BLaER1 treated with 17β-estradiol and CSF1 and Interleukin-3, amounts not matched to agents 10 nM and 100 nM (cell line): ENCODE data around the gene ORMDL1.
A peak's percentile ranks its signal among the peaks of the same experiment; 100 is the strongest.

Experiments used
- H3K27ac ChIP-seq, 11 experiments: shearing (Covaris generic); formaldehyde crosslinking; 2 replicates each; pipeline ENCODE4 v1.8.1; 2022
- H3K27me3 ChIP-seq, 11 experiments: shearing (Covaris generic); formaldehyde crosslinking; 2 replicates each; pipeline ENCODE4 v1.8.1; 2022
- H3K36me3 ChIP-seq, 11 experiments: shearing (Covaris generic); formaldehyde crosslinking; 2 replicates each; pipeline ENCODE4 v1.8.1; 2022
- H3K4me1 ChIP-seq, 10 experiments: shearing (Covaris generic); formaldehyde crosslinking; 2 replicates each; pipeline ENCODE4 v1.8.1; 2022
- H3K4me2 ChIP-seq, 11 experiments: shearing (Covaris generic); formaldehyde crosslinking; 2 replicates each; pipeline ENCODE4 v1.8.1; 2022
- H3K4me3 ChIP-seq, 10 experiments: shearing (Covaris generic); formaldehyde crosslinking; 2 replicates each; pipeline ENCODE4 v1.8.1; 2022
- H3K9ac ChIP-seq, 11 experiments: shearing (Covaris generic); formaldehyde crosslinking; 2 replicates each; pipeline ENCODE4 v1.8.1; 2022
- H3K9me3 ChIP-seq, 11 experiments: shearing (Covaris generic); formaldehyde crosslinking; replicated peaks in 1 of 11; 2 replicates each; pipeline ENCODE4 v1.8.1; 2022
- H4K20me1 ChIP-seq, 11 experiments: shearing (Covaris generic); formaldehyde crosslinking; 2 replicates each; pipeline ENCODE4 v1.8.1; 2022
- Cebpa-rat ChIP-seq, 11 experiments: shearing (Covaris generic); IDR thresholded peaks; 2 replicates each; pipeline ENCODE4 v1.8.1; 2022

Gene ORMDL1

GRCh38 chr2:189791338-189792042 is 7.4 kb upstream of the ORMDL1 start:
- H3K27me3 ChIP-seq, result no peaks in the 10 kb centered on the region
- no peak overlapping the region for H3K4me3 ChIP-seq
- no peaks in the 10 kb centered on the region for H3K4me1 ChIP-seq
- H3K27ac ChIP-seq, result no peak overlapping the region
- peaks cover 42 to 100% (median 78%) of the 10 kb centered on the region in 11 experiments for H3K36me3 ChIP-seq
- H3K4me2 ChIP-seq, result no peak overlapping the region
- TF ChIP-seq Cebpa-rat (IDR thresholded peaks at IDR 0.05), result no peak
- no peaks in the 10 kb centered on the region for H3K9me3 ChIP-seq
- 0 out of 22 replicates have a peak, but pooled peaks cover 0 to 3% (median 0%) of the 10 kb centered on the region in 11 experiments for H4K20me1 ChIP-seq
- H3K9ac ChIP-seq, result no peak overlapping the region

DNA sequence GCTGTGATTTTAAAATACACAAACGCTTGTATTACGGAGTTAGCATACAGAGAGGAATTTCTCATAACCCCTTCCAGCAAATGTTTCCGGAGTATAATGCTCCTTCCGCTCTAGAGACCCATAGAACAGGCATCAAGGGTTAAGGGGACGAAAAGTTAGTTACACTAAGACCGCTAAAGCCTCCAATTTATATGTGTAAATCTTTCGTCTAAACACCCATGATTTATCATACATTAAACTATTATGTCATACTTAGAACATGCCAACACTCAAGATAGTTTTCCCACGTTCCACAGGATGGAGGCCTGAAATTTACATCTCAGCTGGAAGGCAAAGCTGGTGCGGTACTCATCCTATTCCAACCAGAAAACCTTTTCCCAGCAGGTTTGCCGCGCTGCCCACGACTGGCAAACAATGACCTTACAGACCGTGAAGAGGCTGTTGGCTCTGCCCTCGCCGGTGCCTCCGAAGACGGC is 650 bp downstream of the ORMDL1 start:
- TF ChIP-seq Cebpa-rat (IDR thresholded peaks at IDR 0.05), result no peak
- Histone ChIP-seq H3K27ac (peak overlapping the region; percentile 87 to 96 (median 91)), H3K9ac (peak overlapping the region; percentile 89 to 96 (median 92)), H3K27me3 (no peaks in the 10 kb centered on the region), H3K9me3 (no peaks in the 10 kb centered on the region), H3K4me2 (peak overlapping the region; percentile 69 to 96 (median 85)), H4K20me1 (peaks cover 0 to 37% (median 8%) of the 10 kb centered on the region in 11 experiments; a peak in 8 of 22 replicates), H3K4me1 (peaks cover 20 to 42% (median 27%) of the 10 kb centered on the region in 10 experiments), H3K4me3 (peak overlapping the region; percentile 67 to 86 (median 80)), H3K36me3 (peaks cover 34 to 70% (median 55%) of the 10 kb centered on the region in 11 experiments)

DNA sequence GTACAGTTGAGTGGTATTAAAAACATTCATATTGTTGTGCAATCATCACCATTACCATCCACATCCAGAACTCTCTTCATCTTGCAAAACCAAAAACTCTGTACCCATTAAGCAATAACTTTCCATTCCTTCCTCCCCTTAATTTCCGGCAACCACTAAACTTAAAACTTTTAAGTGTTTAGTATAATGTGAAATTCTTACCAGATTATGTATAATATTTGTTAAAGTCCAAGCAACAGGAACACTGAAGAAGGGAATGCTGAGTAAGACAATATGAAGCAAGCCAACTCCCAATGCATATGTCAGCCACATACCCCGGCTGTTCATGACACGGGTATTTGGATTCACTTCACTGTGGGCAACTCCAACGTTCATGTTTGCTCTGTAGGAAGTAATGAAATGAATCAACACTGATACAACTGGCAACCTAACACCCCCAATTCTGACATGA is 1.9 kb downstream of the ORMDL1 start:
- H3K27ac ChIP-seq, result peak overlapping the region in 7 of 11 experiments; percentile 89 to 94 (median 91); a peak in 7 of 22 replicates

GRCh38 chr2:189772212-189772611 is 11.9 kb downstream of the ORMDL1 start:
- H3K9ac ChIP-seq, result no peak overlapping the region
- TF ChIP-seq Cebpa-rat (IDR thresholded peaks at IDR 0.05), result no peak
- no peak overlapping the region for H3K4me3 ChIP-seq
- H3K27me3 ChIP-seq, result no peaks in the 10 kb centered on the region
- no peaks in the 10 kb centered on the region for H3K9me3 ChIP-seq
- H3K36me3 ChIP-seq, result peaks cover 82 to 100% (median 91%) of the 10 kb centered on the region in 11 experiments
- H4K20me1 ChIP-seq, result peaks cover 0 to 18% (median 4%) of the 10 kb centered on the region in 11 experiments; a peak in 5 of 22 replicates
- no peak overlapping the region for H3K27ac ChIP-seq
- H3K4me2 ChIP-seq, result no peak overlapping the region
- H3K4me1 ChIP-seq, result peaks cover 0 to 17% (median 6%) of the 10 kb centered on the region in 10 experiments; a peak in 12 of 20 replicates

More for the DNA sequence above, 1.9 kb downstream of the ORMDL1 start:
- peak overlapping the region in 10 of 11 experiments; percentile 1 to 96 (median 91); a peak in 12 of 22 replicates for H3K9ac ChIP-seq
- peaks cover 20 to 42% (median 27%) of the 10 kb centered on the region in 10 experiments for H3K4me1 ChIP-seq
- peak overlapping the region; percentile 69 to 96 (median 85) for H3K4me2 ChIP-seq
- TF ChIP-seq Cebpa-rat (IDR thresholded peaks at IDR 0.05), result 0 out of 22 replicates have a peak, but pooled peaks of 1 of the 11 experiments have one; percentile 23
- H3K27me3 ChIP-seq, result no peaks in the 10 kb centered on the region
- peak overlapping the region; percentile 67 to 86 (median 80); a peak in 19 of 20 replicates for H3K4me3 ChIP-seq
- H3K36me3 ChIP-seq, result peaks cover 42 to 70% (median 56%) of the 10 kb centered on the region in 11 experiments
- H4K20me1 ChIP-seq, result peaks cover 0 to 46% (median 16%) of the 10 kb centered on the region in 11 experiments; a peak in 9 of 22 replicates
- no peaks in the 10 kb centered on the region for H3K9me3 ChIP-seq

DNA sequence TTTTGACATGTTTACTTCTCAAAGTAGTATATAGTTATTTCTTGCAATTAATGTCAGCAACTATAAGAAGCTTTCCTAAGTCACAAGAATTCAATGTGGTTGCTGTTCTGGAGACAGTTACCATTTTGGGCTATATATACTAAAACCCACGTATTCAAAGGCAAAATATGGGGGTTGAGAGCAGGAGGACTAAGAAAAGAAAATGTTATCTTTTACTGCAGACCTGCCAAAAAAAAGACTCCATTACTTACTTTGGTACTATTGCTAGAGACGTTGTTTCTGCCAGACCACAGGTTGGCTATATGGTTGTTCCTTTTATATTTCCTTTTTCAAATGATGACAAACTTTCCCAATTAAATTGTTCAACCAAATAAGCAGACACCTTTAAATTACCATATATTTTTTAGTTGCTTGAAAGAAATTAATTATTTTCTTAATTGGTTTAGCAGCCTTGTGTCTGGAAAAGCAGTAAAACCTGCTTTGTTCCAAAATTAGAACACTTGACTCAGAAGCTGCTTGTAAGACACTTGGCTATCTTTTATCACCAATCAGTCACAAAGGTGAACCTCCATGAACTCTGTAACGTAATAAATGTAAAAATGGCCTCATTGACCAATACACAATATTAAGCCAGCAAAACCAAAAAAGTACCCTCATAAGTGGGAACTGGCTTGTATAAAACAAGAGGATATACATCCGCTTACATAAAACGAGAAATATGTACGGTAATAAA is 13.4 kb downstream of the ORMDL1 start:
- H3K27ac ChIP-seq, result no peak overlapping the region
- H3K4me2 ChIP-seq, result no peak overlapping the region
- H3K27me3 ChIP-seq, result no peaks in the 10 kb centered on the region
- H3K4me3 ChIP-seq, result no peak overlapping the region
- peaks cover 0 to 17% (median 6%) of the 10 kb centered on the region in 10 experiments; a peak in 12 of 20 replicates for H3K4me1 ChIP-seq
- TF ChIP-seq Cebpa-rat (IDR thresholded peaks at IDR 0.05), result no peak
- H4K20me1 ChIP-seq, result peaks cover 0 to 8% (median 0%) of the 10 kb centered on the region in 11 experiments; a peak in 3 of 22 replicates
- no peaks in the 10 kb centered on the region for H3K9me3 ChIP-seq
- H3K9ac ChIP-seq, result no peak overlapping the region
- peaks cover 77 to 100% (median 90%) of the 10 kb centered on the region in 11 experiments for H3K36me3 ChIP-seq

GRCh38 chr2:189763908-189764661 is 20.1 kb downstream of the ORMDL1 start:
- H3K36me3 ChIP-seq, result peaks cover 13 to 34% (median 26%) of the 10 kb centered on the region in 11 experiments
- H4K20me1 ChIP-seq, result no peaks in the 10 kb centered on the region
- peaks cover 13 to 23% (median 18%) of the 10 kb centered on the region in 10 experiments; a peak in 18 of 20 replicates for H3K4me1 ChIP-seq
- H3K4me3 ChIP-seq, result peak overlapping the region in 7 of 10 experiments; percentile 72 to 83 (median 76); a peak in 8 of 20 replicates
- H3K27ac ChIP-seq, result peak overlapping the region in 7 of 11 experiments; percentile 34 to 89 (median 82); a peak in 5 of 22 replicates
- peak overlapping the region in 10 of 11 experiments; percentile 68 to 92 (median 82); a peak in 21 of 22 replicates for H3K4me2 ChIP-seq
- no peaks in the 10 kb centered on the region for H3K9me3 ChIP-seq
- no peak for TF ChIP-seq Cebpa-rat (IDR thresholded peaks at IDR 0.05)
- peak overlapping the region in 6 of 11 experiments; percentile 79 to 89 (median 85); a peak in 8 of 22 replicates for H3K9ac ChIP-seq
- no peaks in the 10 kb centered on the region for H3K27me3 ChIP-seq

DNA sequence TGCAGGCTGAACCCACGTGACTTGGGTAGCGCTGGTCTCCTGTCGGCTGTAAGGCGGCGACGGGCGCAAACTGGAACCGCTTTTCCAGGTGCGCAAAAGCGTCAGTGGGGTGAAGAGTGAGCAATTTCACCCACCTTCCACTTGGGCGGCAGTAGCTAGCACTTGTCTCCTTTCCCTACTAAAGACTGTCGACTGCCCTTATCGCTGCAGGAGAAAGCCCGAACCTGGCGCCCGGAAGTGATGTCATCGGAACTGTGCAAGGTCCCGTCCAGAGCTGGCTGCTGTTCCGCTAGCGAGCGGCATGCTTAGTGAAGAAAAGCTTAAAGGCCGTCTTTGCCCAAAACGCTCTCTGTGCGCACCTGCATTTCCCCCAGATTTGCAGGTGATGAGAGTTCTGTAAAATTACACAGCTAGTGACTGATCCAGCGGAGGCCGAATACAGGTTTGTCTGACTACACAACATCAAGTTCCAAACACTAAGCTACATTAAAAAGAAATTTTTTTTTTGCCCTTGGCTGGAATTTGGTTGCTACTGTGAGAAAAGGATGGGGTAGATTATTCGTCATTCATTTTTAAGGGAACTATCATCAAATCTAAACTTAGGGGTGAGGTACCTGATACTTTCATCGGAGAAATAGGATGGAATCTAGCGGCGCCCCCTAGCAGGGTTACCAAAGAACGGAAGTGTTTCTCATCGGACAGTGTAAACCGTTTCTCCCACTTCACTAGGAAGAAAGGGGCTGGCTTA is 21.4 kb downstream of the ORMDL1 start, which contains the start of gene OSGEPL1:
Gene OSGEPL1 (minus strand): TSS at position 242 of the 748 bp plus-strand sequence. CDS start 1,152 bp downstream, outside the sequence.
- peak within 1 kb of the TSS; percentile 34 to 89 (median 83); a peak in 21 of 22 replicates for H3K27ac ChIP-seq
- no peaks in the 10 kb centered on the region for H4K20me1 ChIP-seq
- peak within 1 kb of the TSS; percentile 68 to 98 (median 82) for H3K4me2 ChIP-seq
- H3K9ac ChIP-seq, result peak within 1 kb of the TSS; percentile 78 to 90 (median 83)
- H3K27me3 ChIP-seq, result no peaks in the 10 kb centered on the region
- no peaks in the 10 kb centered on the region for H3K9me3 ChIP-seq
- peaks cover 11 to 31% (median 13%) of the 10 kb centered on the region in 11 experiments for H3K36me3 ChIP-seq
- peaks cover 13 to 23% (median 18%) of the 10 kb centered on the region in 10 experiments; a peak in 18 of 20 replicates for H3K4me1 ChIP-seq
- H3K4me3 ChIP-seq, result peak within 1 kb of the TSS; percentile 72 to 83 (median 77)
- no peak for TF ChIP-seq Cebpa-rat (IDR thresholded peaks at IDR 0.05)
